GM18868 (cell line): Measurements from ENCODE around the gene GRM4.

ENCODE experiments used
- ATAC-seq: cut with Tn5 transposase; IDR thresholded peaks from one replicate; pipeline ENCODE4 v1.9.1; 2021; ENCODE audit warnings: mild to moderate bottlenecking, moderate library complexity; ENCODE audit not compliant: unreplicated experiment

GRM4 gene

DNA sequence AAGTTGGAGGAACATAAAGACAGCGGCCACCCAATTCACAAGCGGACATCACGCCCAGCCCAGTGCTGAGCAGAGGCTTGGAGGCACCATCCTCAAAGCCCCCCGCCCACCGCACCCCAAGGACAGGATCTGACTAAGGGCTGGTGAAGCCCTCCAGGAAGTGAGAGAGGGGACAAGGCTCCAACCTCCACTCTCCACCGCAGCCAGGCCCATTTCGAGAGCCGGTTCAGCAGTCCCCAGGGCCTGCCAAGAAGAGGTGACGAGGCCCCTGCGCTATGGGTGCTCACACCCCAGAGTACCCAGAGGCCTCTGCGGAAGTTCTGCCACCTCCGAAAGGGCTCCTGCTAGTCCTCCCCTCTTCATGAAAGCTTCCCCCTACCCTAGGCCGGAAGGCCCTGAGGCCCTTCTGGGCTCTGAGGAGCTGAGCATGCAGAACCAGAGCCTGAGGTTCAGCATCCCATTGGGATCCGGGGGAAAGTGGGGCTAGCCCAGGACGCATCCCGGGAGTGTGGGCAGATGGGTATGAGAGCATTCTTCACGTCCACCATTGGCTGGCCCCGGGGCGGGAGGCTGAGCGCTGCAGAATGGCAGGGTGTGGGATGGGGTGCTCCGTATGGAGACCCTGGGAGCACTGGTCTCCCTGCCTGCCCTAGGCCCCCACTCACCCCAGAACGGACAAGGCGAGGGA, 2.5 kb downstream of the GRM4 start:
- ATAC-seq: no peak

DNA sequence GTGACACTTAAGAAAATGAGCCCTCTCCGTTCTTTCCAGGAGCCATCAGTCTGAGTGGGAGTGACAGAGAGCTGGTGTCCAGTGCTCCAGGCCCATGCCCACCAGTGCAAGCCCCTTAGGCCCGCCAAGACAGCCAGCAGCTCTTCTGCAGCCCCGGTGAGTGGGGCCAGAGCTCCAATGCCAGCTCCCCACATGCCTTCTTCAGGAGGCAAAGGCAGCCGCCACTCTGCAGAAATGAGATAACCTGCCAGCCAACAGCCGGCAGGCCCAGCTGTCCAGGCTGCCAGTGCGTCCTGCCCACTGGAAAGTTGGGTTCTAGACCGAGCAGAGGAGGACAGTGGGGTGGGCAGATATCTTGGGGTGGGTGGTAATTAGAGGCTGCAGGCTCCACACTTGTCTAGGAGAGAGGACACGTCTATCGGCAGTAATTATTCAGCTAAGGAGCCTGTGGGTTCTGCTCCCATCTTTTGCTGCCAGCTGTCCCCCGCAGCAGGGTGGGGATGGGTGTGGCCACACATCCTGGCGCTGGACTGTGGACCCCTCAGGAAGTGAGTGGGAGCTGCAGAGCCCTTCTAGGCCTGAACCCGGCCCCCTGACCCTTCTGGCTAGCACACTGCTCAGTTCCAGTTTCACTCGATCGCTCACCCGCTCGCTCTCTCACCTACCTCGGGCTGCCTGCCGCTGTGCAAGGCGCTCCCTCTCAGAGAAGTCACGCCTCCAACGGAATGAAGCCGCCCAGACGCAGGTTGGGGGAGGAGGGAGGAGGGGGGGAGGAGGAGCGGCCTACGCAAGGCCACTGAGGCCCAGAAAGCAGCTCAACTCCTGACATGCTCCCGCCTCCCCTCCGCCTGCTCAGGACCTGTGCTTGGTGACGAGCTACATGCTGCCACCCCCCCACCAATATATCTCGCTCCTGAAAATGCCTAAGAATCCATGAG, 3.6 kb downstream of the GRM4 start:
- ATAC-seq: no peak

DNA sequence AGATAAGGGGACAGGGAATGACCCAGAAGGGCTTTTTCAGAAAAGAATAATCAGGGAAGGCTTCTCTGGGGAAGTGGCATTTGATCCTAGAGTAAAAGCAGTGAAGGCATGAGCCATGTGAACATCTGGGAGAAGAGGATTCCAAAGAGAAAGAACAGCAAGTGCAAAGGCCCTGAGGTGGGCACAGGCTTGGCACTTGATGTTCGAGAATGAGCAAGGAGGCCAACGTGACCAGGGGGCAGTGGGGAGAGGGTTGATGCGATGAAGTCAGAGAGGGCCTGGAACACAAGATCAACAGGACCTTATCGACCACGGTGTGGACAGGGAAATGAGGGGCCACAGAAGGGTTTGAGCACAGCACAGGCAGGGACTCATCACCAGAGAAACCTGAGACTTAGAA, 5.8 kb downstream of the GRM4 start:
- ATAC-seq: no peak

DNA sequence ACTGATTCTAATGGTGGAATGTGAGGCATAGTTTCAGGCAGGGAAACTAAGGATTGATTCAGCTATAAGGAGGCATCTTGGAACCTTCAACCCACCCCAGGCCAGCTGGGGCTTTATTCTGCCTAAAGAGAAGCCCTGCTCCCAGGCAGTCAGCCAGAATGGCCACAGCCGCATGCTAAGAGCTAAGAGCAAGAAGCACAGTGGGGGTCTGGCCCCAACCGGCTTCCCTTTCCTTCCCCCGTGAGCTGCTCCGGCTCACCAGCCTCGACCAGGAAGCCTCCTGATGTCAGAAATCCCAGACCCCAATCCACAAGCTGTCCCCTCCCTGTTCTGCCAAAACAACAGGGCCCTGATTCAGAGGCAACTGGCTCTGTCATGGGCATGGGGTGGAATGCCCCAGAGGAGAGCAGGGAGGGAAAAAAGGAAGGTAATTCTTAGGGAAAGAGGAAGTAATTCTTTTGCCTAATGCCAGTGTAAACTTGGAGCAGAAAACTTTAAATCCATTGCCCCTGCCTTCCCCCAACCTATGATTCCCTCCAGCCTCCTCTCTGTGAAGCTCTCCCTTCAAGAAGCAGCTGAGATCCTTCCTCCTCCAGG, 6.9 kb downstream of the GRM4 start:
- ATAC-seq: no peak

DNA sequence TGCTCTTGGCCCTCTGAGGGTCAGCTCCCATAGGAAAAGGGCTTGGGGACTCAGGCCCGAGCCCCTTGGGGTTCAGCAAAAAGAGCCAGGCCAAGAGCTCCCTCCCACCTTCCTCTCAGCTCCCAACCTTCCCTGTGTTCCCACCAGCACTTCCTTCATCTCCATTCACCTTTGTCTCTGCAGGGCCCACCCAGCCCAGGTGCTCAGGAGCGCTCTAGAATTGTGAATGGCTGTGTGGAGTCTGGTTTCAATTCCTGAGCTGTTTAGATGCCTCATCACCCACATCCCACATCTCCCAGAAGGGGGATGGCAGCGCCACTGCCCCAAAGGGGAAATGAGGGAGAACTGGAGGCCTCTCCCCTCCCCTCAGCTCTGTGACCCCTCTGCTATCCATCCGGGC, 7.7 kb downstream of the GRM4 start:
- ATAC-seq: no peak

DNA sequence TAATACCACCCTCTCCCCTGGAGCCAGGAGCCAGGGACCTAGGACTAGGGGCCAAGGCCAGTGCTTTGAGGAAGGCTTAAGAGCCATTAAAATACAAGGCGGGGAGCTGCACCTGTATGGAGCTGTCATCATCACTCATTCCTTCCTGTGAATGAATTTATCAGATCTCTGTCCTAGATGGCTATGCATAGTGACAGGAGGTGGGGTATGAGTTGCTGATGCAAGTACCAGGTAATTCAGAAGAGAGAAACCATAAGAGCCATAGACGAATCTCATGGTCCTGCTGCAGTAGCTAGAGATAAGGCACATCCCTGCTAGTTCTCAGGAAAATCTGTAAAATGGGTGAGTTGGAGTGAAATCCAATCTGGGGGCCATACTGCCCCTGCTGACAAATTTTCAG, 10.3 kb downstream of the GRM4 start:
- ATAC-seq: no peak

DNA sequence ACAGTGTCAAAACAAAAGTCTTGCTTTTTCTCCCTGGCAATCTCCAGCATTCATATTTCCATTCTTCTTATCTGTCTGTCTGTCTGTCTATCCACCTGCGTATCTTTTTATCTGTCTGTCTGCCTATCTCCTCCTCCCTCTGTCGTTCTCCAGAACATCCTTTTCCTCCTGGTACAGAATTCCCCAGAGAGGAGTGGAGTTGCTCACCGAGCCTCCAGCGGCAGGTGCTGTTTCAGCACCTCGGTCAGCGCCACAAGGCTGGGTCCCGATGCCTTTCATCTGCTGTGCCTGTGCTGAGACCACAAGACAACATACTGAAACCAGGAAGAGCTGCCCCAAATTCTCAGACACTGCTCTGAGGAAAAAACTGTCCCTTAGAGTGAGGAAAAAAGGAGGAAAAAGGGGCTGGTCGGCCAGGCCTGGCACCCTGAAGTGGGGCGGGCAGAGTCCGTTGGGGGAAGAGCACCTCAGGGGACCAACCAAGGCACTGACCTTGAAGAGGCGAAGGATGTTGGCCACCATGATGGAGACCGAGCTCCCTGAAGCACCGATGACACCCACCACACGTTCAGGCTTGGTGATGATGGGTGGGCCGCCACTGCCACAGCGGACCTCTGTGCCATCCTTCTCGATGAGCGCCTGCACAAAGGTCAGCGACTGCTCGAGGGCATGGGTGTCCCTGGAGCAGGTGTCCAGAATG, 13.3 kb downstream of the GRM4 start:
- no peak for ATAC-seq

DNA sequence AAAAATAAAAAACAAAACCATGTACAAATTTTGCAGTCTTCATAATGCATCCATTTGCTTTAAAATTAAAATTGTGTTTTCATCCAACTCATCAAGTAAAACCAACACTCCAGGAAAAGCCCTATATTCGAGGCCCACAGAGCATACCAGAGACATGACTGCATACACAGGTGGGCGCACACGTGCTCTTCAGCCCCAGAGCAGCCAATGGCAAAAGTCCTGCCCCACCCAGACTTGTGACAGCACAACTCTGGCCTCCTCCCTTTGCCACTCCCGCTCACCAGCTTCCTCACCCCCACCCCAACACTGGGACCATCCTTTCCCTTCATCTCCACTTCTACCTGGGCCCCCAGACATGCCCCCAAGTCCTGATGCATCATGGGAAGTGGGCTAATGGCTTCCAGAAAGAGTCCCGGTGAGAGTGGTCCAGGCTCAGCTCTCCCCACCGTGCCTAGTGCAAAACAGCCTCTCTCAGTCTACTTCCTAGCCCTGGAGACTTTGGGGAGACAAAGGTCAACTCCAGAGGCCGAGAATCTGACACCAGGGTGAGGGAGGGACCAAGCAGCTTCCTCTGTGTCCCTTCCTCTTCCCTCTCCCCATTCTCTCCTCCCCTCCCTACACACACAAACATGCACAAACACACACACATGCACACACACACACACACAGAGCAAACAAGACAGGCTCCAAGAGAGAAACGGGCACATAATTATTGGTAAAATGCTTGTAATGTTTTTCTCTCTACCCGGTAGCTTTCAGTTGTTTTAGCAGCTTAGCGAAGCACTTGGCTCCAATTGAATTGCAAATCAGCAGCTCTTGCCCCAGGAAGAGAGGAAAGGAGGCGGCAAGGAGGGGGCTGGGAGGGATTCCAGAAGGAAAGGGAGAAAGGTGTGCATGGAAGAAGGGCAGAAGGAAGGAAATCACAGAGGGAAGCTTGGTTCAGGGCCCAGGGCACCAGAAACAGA, 14.3 kb downstream of the GRM4 start:
- ATAC-seq: no peak

DNA sequence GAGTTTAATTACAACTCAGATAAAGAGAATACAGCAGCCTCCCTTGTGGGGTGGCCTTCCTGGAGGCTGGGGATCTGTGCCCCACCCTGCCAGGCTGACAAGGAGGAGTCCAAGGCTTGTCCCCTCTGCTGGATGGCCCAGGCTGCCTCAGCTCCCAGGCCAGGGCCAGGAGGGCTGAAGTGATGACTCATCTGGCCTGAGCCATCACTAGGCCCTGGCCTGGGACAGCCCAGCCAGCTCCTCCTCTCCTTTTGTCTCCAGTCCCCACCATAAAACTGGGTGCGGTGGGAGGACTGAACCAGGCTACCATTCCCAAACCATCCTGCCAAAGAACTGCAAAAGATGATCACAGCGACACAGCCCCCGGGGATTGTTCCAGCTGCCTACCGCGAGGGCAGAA, 15.0 kb downstream of the GRM4 start:
- no peak for ATAC-seq

DNA sequence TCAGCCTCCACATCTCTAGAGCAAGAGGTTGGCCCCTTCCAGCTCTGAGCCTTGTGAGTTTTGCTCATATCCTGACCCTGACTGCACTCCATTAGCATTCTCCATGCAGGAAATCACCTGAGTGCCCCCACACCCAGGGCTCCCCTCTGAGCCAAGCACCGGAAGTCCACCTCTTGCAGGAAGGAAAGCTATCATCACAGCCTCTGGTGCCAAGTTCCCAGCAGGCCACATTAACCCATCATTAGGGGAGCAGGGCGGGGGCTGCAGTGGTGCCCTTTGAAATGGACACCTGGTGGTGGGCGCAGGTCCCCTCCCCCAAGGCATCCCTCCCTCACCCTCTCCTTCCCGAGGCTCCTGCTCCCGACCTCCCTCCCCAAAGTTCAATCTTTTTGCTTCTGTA, 16.1 kb downstream of the GRM4 start:
- no peak for ATAC-seq

DNA sequence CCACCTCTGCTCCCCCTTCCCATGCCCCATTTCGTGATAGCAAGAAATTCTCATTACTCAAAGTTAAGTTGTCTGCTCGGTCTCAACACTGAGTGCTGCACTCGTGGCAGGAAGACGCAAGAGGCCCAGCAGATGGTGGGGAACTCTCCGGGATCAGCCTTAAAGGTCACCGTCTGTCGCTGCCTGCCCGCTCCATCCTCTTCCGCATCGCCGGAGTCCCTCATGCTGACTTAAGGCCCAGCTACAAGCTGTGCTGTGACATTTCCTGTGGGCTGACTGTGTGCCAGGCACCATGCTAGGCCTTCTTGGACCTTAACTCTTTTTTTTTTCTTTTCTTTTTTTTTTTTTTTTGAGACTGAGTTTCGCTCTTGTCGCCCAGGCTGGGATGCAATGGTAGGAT, 17.8 kb downstream of the GRM4 start:
- ATAC-seq: no peak

DNA sequence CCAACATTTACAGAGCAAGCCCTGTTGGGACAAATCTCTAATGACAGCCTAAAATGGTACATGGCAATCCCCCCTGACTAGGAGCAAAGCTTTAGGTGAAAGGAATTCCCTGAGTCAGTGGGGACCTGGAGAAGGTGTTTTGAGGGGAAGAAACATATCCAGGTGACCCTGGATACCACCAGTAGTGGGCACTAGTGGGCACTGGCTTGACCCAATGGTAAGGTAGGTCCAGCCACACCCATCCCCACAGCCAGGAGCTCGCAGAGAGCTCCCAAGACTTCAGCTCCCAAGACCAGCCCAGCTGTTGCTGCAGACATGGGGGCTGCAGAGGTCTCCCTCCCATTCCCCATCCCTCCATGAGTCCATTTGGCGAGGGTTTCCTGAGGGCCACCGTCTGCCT, 19.5 kb downstream of the GRM4 start:
- ATAC-seq: no peak

DNA sequence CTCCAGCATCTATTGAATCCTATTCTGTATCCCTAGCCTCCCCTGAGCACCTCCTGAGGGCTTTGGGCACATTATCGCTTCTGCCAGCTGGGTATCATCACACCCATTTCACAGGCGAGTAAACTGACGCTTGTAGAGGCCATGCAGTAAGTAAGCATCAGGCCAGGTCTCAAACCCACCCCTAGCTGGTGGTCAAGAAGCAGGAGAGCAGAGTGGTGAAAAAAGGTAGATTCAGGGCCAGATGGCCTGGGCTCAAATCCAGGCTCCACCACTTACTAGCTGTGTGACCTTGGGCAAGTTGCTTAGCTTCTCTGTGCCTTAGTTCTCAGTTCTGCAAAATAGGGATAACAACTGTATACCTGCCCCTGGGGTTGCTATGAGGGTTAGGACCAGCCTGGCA, 19.9 kb downstream of the GRM4 start:
- no peak for ATAC-seq

DNA sequence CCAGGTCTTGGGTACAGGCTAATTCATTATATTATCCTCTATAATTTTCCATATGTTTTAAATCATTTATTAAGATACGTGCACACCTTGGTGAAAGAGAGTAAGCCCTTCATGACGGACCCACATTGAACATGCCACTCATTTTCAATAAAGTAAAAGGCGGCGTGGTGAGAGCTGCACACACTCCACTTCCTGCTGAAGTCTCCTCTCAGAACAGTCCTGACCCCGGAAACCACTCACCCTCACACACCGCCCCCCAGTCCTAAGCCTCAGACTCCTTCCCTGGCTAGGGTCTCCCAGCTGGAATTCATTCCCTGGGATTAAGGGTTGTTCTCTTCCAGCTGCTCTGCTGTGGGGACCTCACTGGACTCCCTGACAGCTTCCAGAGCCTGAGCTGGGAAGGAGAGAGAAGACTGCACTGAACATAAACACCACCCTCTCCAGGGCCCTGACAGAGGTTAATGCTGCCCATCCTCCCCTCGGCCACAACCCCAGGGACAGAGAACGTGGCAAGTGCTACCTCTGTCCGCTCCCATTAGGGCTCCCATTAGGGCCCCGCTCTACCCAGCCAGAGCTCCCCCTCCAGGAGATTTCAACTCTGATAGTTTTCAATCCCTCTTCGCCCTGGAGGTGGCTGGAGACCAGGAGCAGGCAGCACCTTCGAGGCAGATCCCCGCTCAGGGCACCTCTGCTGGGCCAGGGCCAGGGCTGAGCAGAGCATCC, 24.8 kb downstream of the GRM4 start:
- ATAC-seq: no peak

DNA sequence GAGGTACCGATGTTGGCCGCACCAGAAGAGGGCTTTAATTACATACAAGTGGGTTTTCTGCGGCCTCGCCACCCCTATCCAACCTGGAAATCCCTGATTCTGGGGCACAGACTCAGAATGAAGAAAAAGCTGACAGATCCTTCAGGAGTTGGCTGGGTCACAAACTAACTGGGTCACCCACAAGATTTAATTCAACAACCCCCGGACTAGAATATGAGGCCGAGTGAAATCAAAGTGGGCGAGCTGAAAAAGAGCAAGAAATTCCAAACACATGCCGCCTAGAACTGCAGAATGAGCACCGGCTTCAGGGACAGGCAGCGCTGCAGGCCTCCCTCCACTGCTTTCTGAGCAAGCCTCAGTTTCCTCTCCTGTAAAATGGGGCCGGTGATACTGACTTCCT, 30.0 kb downstream of the GRM4 start:
- no peak for ATAC-seq

DNA sequence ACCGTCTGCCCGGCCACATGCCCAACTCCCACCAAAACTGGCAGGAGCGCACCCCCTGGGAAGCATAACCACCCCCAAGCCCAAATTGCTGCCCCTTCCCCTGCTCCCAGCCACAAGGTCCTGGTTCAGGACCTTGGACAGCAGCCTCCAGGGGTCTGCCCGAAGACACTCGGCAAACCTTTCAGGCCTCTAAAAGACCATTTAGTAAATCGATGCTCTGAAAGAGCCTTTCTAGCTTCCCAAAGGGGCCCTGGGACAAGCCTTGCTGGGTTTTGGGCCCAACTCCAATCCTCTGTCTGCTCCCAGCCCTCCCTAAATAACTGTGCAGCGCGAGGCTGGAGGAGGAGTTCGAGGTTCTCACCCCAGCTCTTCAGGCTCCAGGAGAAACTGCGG, 30.5 kb downstream of the GRM4 start:
- ATAC-seq: no peak

DNA sequence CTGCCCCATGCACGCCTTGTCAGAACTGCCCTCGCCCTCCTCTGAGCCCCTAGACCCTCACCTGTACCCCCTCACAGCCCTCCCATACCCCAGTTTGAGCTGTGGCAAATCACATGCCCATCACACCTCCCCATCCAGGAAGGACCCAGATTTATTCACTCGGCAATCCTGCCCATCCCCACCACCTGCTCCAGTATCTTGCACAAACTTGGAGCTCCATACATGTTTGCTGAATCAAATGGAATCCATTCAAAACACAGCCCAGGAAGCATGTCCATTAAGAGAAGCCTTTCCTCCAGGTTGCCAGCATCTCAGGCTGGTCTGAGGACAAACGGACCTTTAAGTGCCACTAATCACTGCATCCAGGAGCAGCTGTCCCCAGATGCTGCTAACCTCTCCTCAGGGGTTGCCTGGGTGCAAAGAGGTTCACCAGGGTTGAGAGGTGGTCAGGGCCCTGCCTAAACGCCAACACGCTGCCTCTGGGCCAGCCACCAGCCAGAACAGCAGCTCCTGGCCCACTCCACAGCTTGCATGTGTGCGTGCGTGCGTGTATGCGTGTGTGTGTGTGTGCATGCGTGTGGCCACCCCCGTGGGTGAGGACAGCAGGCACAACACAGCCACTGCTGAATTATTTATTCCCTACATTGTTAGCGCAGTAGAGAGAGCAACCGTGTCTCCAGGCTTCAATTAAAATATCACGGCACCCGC, 31.0 kb downstream of the GRM4 start:
- no peak for ATAC-seq

DNA sequence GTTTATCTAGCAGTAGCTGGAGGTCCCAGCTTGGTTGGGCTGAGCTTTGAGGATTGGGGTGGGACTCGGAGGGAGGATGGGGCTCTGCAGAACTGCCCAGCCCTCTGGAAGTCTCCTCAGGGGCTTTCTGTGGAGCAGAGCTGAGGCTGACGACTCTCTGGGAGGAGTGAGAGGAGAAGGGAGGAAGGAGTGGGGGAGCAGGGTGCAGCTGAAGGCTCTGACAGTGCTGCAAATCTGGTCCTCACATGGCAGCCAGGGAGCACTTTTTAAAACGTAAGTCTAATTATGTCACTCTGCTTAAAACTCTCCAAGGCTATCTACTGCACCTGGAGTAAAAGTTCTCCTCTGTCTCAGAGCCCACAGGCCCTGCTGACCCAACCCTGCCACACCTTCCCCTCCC, 32.4 kb downstream of the GRM4 start:
- no peak for ATAC-seq

DNA sequence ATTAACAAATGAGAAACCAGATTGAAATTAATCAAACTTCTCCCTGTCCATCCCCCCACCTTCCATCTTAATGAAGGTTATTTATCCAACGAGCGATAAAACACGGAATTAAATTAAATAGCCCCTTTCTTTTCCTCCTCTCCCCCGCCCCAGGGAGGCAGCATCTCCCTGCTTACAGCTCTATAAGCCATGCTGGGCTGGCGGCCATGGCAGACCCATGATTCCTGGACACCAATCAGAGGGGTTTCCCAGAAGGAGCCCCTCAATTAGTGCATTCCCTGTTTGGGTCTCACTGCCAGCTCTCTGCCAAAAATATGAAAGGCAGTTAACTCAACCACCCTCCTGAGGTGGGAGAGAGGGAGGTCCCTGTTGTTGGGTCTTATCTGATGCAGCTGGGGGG, 33.8 kb downstream of the GRM4 start:
- no peak for ATAC-seq
